Endothelial cell of umbilical vein (primary cell): ENCODE measurements around the gene CLASP2. TPM values are rescaled to one million over a fixed set of nuclear protein-coding genes. Genes with fewer than 3 reads are reported as not detected.

Experiments
- BruUV-seq: library from RNA; stranded (reverse); fragments of 400-500 nt; replicated peaks from 2 replicates; lab custom pipeline; 2021; lab: Mats Ljungman, UMichigan
- CTCF ChIA-PET: fragments of 300-600, 350-600 bp; sonication (Branson Sonifier 250); formaldehyde crosslinking; loops from one replicate; lab custom pipeline; 2021; ENCODE audit warnings: antibody characterized with exemption, inconsistent platforms; lab: Charles Lee
- POLR2A ChIA-PET: fragments of 300-600, 350-600 bp; sonication (Branson Sonifier 250); formaldehyde crosslinking; loops from one replicate; lab custom pipeline; 2021; ENCODE audit warnings: antibody characterized with exemption, inconsistent platforms; lab: Charles Lee
- DNase-seq: peaks from one replicate; pipeline ENCODE4 v3.0.0-alpha.2; 2011; ENCODE audit warnings: low read depth, low spot score
- FAIRE-seq: peaks from 2 replicates; lab custom pipeline; 2011; peaks lifted over from hg19 to GRCh38; lab: Jason Lieb, UNC
- H2AFZ ChIP-seq: 2 replicates; pipeline ENCODE4 v1.6.0; 2012; ENCODE audit warnings: low read depth, low read length, control low read depth, inconsistent platforms
- H3K27ac ChIP-seq: 2 replicates; pipeline ENCODE4 v1.5.1; 2011; ENCODE audit warnings: low read depth, mild to moderate bottlenecking, control low read depth, low read length, moderate library complexity; ENCODE audit not compliant: insufficient read depth
- H3K27me3 ChIP-seq, 2 experiments: 2 replicates each; pipeline versions ENCODE4 v1.6.0 to v1.6.1; 2011; ENCODE audit warnings: low read length in 2 of 2, mixed read lengths in 1 of 2; ENCODE audit not compliant: control insufficient read depth in 2 of 2, insufficient read depth in 2 of 2
- H3K36me3 ChIP-seq, 2 experiments: 2 replicates in 1 of 2; 3 replicates in 1 of 2; pipeline ENCODE4 v1.5.1; 2011; ENCODE audit warnings: low read length in 2 of 2, mild to moderate bottlenecking in 1 of 2, moderate library complexity in 1 of 2; ENCODE audit not compliant: control insufficient read depth in 2 of 2, insufficient read depth in 2 of 2; ENCODE audit errors: extremely low read depth in 1 of 2
- H3K4me1 ChIP-seq: 3 replicates; pipeline ENCODE4 v1.5.1; 2011; ENCODE audit warnings: mild to moderate bottlenecking, low read length; ENCODE audit not compliant: control insufficient read depth, insufficient read depth; ENCODE audit errors: extremely low read depth
- H3K4me2 ChIP-seq: 2 replicates; pipeline ENCODE4 v1.6.1; 2011; ENCODE audit warnings: low read length, control low read depth, mixed read lengths; ENCODE audit not compliant: insufficient read depth
- H3K4me3 ChIP-seq, 3 experiments: fragments of 200-600 bp in 1 of 3; sonication (generic), shearing (Covaris generic) in 1 of 3; replicated peaks in 1 of 3; 2 replicates each; pipeline ENCODE4 v1.5.1; 2011 to 2016; ENCODE audit warnings: control low read depth in 3 of 3, low read length in 3 of 3, mild to moderate bottlenecking in 2 of 3, inconsistent platforms in 1 of 3, low read depth in 1 of 3, moderate library complexity in 1 of 3; ENCODE audit not compliant: insufficient read depth in 1 of 3
- H3K79me2 ChIP-seq: 2 replicates; pipeline ENCODE4 v1.6.0; 2012; ENCODE audit warnings: low read length, inconsistent platforms; ENCODE audit not compliant: control insufficient read depth, insufficient read depth
- H3K9ac ChIP-seq: replicated peaks from 2 replicates; pipeline ENCODE3; 2011; ENCODE audit warnings: low read length, control low read depth; ENCODE audit not compliant: insufficient read depth; ENCODE audit errors: extremely low read depth
- H3K9me1 ChIP-seq: replicated peaks from 3 replicates; pipeline ENCODE4 v1.6.0; 2011; ENCODE audit warnings: mild to moderate bottlenecking, low read length; ENCODE audit not compliant: control insufficient read depth, insufficient read depth; ENCODE audit errors: extremely low read depth
- H3K9me3 ChIP-seq: replicated peaks from 2 replicates; pipeline ENCODE4 v1.5.1; 2012; ENCODE audit warnings: low read length, inconsistent platforms; ENCODE audit not compliant: control insufficient read depth, insufficient read depth
- H4K20me1 ChIP-seq: replicated peaks from 2 replicates; pipeline ENCODE3; 2011; ENCODE audit warnings: mild to moderate bottlenecking, low read length; ENCODE audit not compliant: control insufficient read depth, insufficient read depth; ENCODE audit errors: extremely low read depth
- EZH2 ChIP-seq: IDR thresholded peaks from 2 replicates; pipeline ENCODE4 v1.6.1; 2012; ENCODE audit warnings: borderline replicate concordance, low read depth, mild to moderate bottlenecking, moderate library complexity, low read length, inconsistent platforms; ENCODE audit not compliant: severe bottlenecking
- FOS ChIP-seq: IDR thresholded peaks from 2 replicates; pipeline ENCODE4 v1.6.1; 2011; ENCODE audit warnings: mild to moderate bottlenecking, low read length, moderate library complexity, borderline replicate concordance; ENCODE audit not compliant: insufficient read depth
- GATA2 ChIP-seq: IDR thresholded peaks from 2 replicates; pipeline ENCODE4 v1.7.0; 2011; ENCODE audit warnings: low read depth, mild to moderate bottlenecking, moderate library complexity, mixed read lengths, low read length; ENCODE audit not compliant: insufficient read length, insufficient read depth
- JUN ChIP-seq: IDR thresholded peaks from 2 replicates; pipeline ENCODE4 v1.6.1; 2011; ENCODE audit warnings: borderline replicate concordance, low read depth; ENCODE audit not compliant: insufficient read length, insufficient read depth
- MAX ChIP-seq: IDR thresholded peaks from 2 replicates; pipeline ENCODE4 v1.6.1; 2011; ENCODE audit not compliant: insufficient read depth, insufficient read length
- MYC ChIP-seq: IDR thresholded peaks from one replicate; pipeline ENCODE4 v1.6.1; 2011; ENCODE audit warnings: mild to moderate bottlenecking, low read depth, low read length
- POLR2A ChIP-seq: IDR thresholded peaks from 2 replicates; pipeline ENCODE4 v1.6.1; 2012; ENCODE audit warnings: low read depth, mild to moderate bottlenecking, control low read depth, low read length
- POLR2AphosphoS5 ChIP-seq: IDR thresholded peaks from 2 replicates; pipeline ENCODE4 v1.6.1; 2012; ENCODE audit warnings: low read depth, mild to moderate bottlenecking, control low read depth, low read length, moderate library complexity; ENCODE audit not compliant: insufficient read depth
- dilution Hi-C: fragments of 300-500 bp; cut with MboI; formaldehyde crosslinking; loops from one replicate; pipeline ENCODE4 v1.15.0; 2019; ENCODE audit warnings: low sequenced_read_pairs; ENCODE audit not compliant: extremely low pct_ligation_motif_present
- intact Hi-C: fragments of 100-400 bp; cut with micrococcal nuclease; formaldehyde crosslinking; loops from one replicate; pipeline ENCODE4 v1.10.0; 2022
- polyA plus RNA-seq, 4 experiments: library from polyadenylated mRNA; depleted of rRNA in 3 of 4; stranded (reverse) in 3 of 4; unstranded in 1 of 4; fragments of >200 nt; gene quantifications; 2 replicates each; pipeline versions ENCODE4 v1.2.1 to v1.2.3, GENCODE V29; 2011 to 2012; ENCODE audit warnings: missing spikeins in 1 of 4
- total RNA-seq: library from RNA; stranded (reverse); gene quantifications from 2 replicates; pipeline ENCODE4 v1.2.3, GENCODE V29; 2021
- TF ChIP-seq, protein P1 (sequence below), 2 donors: IDR thresholded peaks; 1 replicate in 1 of 2; 2 replicates in 1 of 2; pipeline ENCODE4 v1.5.1; 2011; ENCODE audit warnings: low read length in 2 of 2, mild to moderate bottlenecking in 2 of 2, moderate library complexity in 2 of 2, control low read depth in 1 of 2, inconsistent platforms in 1 of 2, low read depth in 1 of 2; ENCODE audit not compliant: insufficient read depth in 1 of 2; ENCODE audit errors: extremely low read depth in 1 of 2

The CLASP2 gene
- total and polyA plus RNA-seq, 2 donors (not counting 3 experiments of a cell fraction or from before 2014, with no cell fraction given): 15.0 to 55.0 TPM

DNA sequence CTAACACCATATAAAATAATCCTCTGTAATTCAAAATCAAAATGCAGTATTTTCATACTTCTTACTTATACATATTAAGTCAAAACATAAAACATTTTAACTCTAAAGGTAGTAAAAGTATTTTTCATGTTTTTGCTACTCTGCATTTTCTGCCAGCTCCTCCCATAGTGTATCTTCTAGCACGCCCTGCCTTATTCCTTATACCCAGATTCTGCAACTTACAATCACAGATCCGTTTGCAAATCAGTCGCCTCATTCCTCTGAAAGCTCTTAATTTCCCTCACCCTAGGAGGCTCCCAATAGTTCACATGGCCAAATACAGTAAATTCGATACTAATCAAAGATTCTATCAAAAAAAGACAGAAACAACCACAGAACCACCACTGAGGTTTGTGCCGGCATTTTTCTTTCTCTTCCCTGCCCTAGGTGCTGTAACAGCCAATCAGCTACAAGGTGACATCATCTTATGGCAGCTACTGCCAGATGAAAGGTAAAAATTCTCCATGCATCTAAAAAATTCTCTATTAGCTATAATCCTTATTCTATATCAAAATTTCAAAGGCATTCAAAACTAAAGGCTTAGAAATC, 72.9 kb downstream of the CLASP2 start:
- Histone ChIP-seq H3K27me3 (no peaks in the 10 kb centered on the region), H3K36me3 (peaks cover 0 to 2% of the 10 kb centered on the region in 2 experiments), H2AFZ (no peak overlapping the region), H3K79me2 (peaks cover 2% of the 10 kb centered on the region), H3K9ac (peak overlapping the region; percentile 12), H3K4me3 (peak overlapping the region in 2 of 3 experiments; percentile 19 to 36), H4K20me1 (no peaks in the 10 kb centered on the region), H3K4me2 (no peak overlapping the region), H3K9me1 (no peaks in the 10 kb centered on the region), H3K4me1 (no peaks in the 10 kb centered on the region), H3K27ac (no peak overlapping the region), H3K9me3 (no peaks in the 10 kb centered on the region)
- POLR2A ChIA-PET: no interaction called here
- intact Hi-C loops (no loop called here), dilution Hi-C loops (no loop called here)
- DNase-seq (peak; percentile 41), FAIRE-seq (peak; percentile 4)
- CTCF ChIA-PET: interaction anchor here (1.0 to 3.4 kb wide), 6 partner anchors 8 to 153 kb away, joined by 3 to 24 read pairs (median 10); partner anchors contain the start of gene PDCD6IP
- BruUV-seq: no TSS peak
- TF ChIP-seq JUN: no peak
- no peak for TF ChIP-seq FOS
- no peak for TF ChIP-seq MAX
- no peak for TF ChIP-seq POLR2AphosphoS5
- no peak for TF ChIP-seq POLR2A
- TF ChIP-seq GATA2: no peak
- TF ChIP-seq MYC: no peak
- TF ChIP-seq, protein P1, sequence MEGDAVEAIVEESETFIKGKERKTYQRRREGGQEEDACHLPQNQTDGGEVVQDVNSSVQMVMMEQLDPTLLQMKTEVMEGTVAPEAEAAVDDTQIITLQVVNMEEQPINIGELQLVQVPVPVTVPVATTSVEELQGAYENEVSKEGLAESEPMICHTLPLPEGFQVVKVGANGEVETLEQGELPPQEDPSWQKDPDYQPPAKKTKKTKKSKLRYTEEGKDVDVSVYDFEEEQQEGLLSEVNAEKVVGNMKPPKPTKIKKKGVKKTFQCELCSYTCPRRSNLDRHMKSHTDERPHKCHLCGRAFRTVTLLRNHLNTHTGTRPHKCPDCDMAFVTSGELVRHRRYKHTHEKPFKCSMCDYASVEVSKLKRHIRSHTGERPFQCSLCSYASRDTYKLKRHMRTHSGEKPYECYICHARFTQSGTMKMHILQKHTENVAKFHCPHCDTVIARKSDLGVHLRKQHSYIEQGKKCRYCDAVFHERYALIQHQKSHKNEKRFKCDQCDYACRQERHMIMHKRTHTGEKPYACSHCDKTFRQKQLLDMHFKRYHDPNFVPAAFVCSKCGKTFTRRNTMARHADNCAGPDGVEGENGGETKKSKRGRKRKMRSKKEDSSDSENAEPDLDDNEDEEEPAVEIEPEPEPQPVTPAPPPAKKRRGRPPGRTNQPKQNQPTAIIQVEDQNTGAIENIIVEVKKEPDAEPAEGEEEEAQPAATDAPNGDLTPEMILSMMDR (IDR thresholded peaks at IDR 0.05; ENCODE audit: extremely low read depth in 1 of 2, insufficient read depth in 1 of 2, low read depth in 1 of 2, low read length in 2 of 2): no peak
- TF ChIP-seq EZH2: no peak
